Measurements from ENCODE around the gene NUP188. TPM values are rescaled to one million over a fixed set of nuclear protein-coding genes. Genes with fewer than 3 reads are reported as not detected.

NUP188 gene
- total RNA-seq, 1 donor from 2014 or later, result 25.8 TPM

DNA sequence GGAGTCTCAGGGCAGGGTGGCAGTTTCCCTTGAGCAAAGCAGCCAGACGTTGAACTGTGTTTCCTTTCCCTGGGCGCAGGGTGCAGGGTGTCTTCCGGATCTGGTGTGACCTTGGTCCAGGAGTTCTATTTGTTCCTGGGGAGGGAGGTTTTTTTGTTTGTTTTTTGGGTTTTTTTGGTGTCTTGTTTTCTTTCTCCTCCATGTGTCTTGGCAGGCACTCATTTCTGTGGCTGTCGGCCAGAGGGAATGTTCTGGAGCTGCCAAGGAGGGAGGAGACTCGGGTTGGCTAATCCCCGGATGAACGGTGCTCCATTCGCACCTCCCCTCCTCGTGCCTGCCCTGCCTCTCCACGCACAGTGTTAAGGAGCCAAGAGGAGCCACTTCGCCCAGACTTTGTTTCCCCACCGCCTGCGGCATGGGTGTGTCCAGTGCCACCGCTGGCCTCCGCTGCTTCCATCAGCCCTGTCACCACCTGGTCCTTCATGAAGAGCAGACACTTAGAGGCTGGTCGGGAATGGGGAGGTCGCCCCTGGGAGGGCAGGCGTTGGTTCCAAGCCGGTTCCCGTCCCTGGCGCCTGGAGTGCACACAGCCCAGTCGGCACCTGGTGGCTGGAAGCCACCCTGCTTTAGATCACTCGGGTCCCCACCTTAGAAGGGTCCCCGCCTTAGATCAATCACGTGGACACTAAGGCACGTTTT is 30.2 kb upstream of the NUP188 start:
- FAIRE-seq, result no peak

DNA sequence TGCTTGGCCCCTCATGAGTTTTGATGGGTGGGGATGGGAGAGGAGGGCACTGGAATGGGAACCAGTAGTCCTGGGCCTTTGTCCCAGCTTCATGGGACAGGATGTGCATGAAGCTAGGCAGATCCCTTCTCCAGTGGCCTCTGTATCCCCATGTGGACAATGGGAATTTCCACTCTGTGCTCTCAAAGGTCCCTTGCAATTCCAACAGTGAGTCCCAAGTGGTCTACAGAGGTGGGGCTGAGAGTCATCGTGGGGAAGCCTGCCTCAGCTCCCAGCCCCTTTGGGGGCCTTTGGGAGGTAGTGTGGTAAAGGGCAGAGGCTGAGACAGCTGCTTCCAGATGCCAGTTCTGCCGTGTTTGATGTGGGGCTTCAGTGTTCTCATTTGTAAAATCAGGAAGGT is 28.6 kb upstream of the NUP188 start:
- Histone ChIP-seq H3K27me3 (ENCODE audit: control insufficient read depth, insufficient read depth, low read length) (no peaks in the 10 kb centered on the region), H3K4me3 (ENCODE audit: low read depth, low read length) (no peak overlapping the region), H3K36me3 (ENCODE audit: control insufficient read depth, insufficient read depth, low read length) (peaks cover 20% of the 10 kb centered on the region)
- FAIRE-seq (no peak), DNase-seq (ENCODE audit: low read depth) (no peak)
- TF ChIP-seq, protein P1, sequence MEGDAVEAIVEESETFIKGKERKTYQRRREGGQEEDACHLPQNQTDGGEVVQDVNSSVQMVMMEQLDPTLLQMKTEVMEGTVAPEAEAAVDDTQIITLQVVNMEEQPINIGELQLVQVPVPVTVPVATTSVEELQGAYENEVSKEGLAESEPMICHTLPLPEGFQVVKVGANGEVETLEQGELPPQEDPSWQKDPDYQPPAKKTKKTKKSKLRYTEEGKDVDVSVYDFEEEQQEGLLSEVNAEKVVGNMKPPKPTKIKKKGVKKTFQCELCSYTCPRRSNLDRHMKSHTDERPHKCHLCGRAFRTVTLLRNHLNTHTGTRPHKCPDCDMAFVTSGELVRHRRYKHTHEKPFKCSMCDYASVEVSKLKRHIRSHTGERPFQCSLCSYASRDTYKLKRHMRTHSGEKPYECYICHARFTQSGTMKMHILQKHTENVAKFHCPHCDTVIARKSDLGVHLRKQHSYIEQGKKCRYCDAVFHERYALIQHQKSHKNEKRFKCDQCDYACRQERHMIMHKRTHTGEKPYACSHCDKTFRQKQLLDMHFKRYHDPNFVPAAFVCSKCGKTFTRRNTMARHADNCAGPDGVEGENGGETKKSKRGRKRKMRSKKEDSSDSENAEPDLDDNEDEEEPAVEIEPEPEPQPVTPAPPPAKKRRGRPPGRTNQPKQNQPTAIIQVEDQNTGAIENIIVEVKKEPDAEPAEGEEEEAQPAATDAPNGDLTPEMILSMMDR (IDR thresholded peaks at IDR 0.05; ENCODE audit: insufficient read depth, low read length, severe bottlenecking), result no peak

More for the DNA sequence above, 30.2 kb upstream of the NUP188 start:
- no peaks in the 10 kb centered on the region for H3K27me3 ChIP-seq (ENCODE audit: control insufficient read depth, insufficient read depth, low read length)
- peaks cover 20% of the 10 kb centered on the region for H3K36me3 ChIP-seq (ENCODE audit: control insufficient read depth, insufficient read depth, low read length)
- DNase-seq (ENCODE audit: low read depth), result peak; percentile 60
- H3K4me3 ChIP-seq (ENCODE audit: low read depth, low read length), result no peak overlapping the region
- TF ChIP-seq, protein P1 (IDR thresholded peaks at IDR 0.05; ENCODE audit: insufficient read depth, low read length, severe bottlenecking), result no peak

DNA sequence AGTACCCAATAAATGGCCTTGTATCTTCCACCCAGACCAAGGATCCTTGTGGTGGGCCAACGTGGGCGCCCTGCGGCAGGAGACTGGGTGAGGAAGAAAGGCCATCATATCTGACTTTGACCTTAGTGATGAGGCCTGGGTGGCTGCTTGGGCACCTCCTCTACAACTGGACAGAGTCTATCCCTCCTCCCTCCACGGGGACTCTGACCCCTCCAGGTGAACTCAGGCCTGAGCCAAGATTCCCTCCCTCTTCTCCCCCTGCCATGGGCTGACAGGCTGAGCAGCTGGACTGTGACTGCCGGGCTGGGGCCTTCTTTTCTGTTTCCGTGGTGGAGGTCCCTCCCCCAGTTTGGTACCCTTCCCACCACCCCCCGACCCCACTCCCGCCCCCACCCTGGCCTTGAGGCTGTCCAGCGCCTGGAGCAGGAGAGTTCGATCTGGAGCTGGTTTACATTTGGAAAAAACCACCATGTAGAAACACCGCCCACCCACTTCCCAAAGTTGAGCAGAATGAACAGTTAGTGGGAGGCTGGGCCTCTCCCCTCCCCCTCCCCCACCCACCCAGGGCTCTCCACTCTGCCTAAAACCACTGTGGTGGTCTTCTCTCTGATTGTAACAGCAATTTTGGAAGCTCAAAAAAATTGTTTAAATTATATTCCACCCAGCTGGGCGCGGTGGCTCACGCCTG is 28.0 kb upstream of the NUP188 start:
- no peak overlapping the region for H3K4me3 ChIP-seq (ENCODE audit: low read depth, low read length)
- TF ChIP-seq, protein P1 (IDR thresholded peaks at IDR 0.05; ENCODE audit: insufficient read depth, low read length, severe bottlenecking), result no peak
- peaks cover 18% of the 10 kb centered on the region for H3K36me3 ChIP-seq (ENCODE audit: control insufficient read depth, insufficient read depth, low read length)
- FAIRE-seq (no peak), DNase-seq (ENCODE audit: low read depth) (no peak)
- no peaks in the 10 kb centered on the region for H3K27me3 ChIP-seq (ENCODE audit: control insufficient read depth, insufficient read depth, low read length)

DNA sequence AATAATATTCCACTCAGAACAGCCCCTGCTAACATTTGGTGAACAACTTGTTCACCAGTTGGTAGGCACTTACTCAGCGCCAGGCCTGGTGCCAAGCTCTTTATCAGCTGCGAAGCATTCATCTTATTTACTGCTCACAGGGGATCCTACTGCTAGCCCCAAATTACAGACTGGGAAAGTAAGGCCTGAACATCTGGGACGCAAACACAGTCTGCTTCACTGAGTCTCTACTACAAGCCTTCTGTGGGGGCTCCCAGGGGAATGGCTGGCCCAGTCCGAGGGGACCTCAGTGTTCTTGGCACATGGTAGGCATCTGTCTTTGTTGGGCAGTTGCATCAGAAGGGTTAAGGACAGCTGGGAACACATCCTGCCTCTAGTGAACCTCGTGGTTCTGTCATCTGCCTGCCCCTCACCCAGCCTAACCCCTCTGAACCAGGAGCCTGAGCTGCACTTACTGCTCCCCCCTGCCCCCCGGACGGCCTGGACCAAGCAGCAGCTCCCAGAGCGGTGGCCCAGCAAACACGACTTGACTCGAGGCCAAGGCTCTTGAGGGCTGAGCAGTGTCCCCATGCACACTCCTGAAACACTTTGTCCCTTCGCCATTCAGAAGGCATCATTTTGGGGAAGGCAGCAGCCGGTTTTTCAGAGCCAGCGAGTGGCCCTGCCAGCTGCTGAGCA is 27.0 kb upstream of the NUP188 start, which contains the start of gene PHYHD1:
PHYHD1 (plus strand) TSS at position 602 of the 678 bp plus-strand sequence. CDS start 1,342 bp downstream, outside the sequence.
- FAIRE-seq (no peak), DNase-seq (ENCODE audit: low read depth) (peak; percentile 71)
- H3K27me3 ChIP-seq (ENCODE audit: control insufficient read depth, insufficient read depth, low read length), result no peaks in the 10 kb centered on the region
- H3K4me3 ChIP-seq (ENCODE audit: low read depth, low read length), result no peak within 1 kb of the TSS
- TF ChIP-seq, protein P1 (IDR thresholded peaks at IDR 0.05; ENCODE audit: insufficient read depth, low read length, severe bottlenecking), result no peak
- peaks cover 15% of the 10 kb centered on the region for H3K36me3 ChIP-seq (ENCODE audit: control insufficient read depth, insufficient read depth, low read length)

DNA sequence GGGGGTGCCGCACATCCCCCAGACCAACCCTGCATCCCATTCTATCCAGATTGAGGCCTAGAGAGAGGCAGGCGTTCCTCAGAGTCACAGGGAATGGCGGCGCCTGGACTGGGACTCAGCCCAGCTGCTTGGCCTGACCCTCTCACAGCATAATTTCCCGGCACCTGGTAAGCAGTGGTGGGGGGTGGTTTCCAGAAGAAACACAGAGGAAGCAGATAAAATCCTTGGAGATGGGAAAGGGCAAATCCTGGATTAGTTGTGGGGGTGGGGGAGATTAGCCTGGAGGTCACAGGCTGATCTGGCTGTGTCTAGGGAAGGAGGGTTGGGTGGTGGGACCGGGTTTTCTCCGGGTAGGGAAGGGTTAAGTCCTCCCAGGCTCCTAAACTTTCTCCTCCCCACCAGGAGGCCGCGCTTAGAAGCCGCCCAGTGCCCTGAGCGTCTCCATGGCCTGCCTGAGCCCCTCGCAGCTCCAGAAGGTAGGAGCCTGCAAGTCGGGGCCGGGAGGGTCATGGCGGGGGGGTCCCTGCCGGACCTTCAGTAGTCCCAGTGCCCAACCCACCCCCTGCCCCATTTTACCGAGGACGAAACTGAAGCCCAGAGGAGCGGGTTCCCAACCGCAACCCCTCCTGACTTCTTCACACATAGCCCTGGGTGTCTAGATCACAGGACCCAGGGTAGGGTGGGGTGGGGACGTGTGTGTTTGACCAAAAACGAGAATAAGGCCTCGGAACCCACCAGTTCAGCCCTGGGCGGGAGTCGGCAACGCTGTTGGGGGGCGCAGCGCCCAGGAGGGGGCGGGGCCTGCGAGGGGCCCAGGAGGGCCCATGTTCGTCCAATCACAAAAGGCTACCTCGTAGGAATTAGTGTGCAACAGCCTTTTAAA is 25.4 kb upstream of the NUP188 start:
- TF ChIP-seq, protein P1 (IDR thresholded peaks at IDR 0.05; ENCODE audit: insufficient read depth, low read length, severe bottlenecking), result no peak
- H3K36me3 ChIP-seq (ENCODE audit: control insufficient read depth, insufficient read depth, low read length), result peaks cover 5% of the 10 kb centered on the region
- DNase-seq (ENCODE audit: low read depth) (no peak), FAIRE-seq (no peak)
- H3K27me3 ChIP-seq (ENCODE audit: control insufficient read depth, insufficient read depth, low read length), result no peaks in the 10 kb centered on the region
- H3K4me3 ChIP-seq (ENCODE audit: low read depth, low read length), result peak overlapping the region; percentile 25

Data from bronchial epithelial cell (primary cell).